NCI-H2029 treated with DMSO at 0.1 percent for 48 hours (cell line): ENCODE results near the gene TRAF3IP3.
A peak's percentile ranks its signal among the peaks of the same experiment; 100 is the strongest.

ENCODE experiments used
- DNase-seq: peaks from one replicate; lab custom pipeline; 2025; lab: John Stamatoyannopoulos, UW

Gene TRAF3IP3

DNA sequence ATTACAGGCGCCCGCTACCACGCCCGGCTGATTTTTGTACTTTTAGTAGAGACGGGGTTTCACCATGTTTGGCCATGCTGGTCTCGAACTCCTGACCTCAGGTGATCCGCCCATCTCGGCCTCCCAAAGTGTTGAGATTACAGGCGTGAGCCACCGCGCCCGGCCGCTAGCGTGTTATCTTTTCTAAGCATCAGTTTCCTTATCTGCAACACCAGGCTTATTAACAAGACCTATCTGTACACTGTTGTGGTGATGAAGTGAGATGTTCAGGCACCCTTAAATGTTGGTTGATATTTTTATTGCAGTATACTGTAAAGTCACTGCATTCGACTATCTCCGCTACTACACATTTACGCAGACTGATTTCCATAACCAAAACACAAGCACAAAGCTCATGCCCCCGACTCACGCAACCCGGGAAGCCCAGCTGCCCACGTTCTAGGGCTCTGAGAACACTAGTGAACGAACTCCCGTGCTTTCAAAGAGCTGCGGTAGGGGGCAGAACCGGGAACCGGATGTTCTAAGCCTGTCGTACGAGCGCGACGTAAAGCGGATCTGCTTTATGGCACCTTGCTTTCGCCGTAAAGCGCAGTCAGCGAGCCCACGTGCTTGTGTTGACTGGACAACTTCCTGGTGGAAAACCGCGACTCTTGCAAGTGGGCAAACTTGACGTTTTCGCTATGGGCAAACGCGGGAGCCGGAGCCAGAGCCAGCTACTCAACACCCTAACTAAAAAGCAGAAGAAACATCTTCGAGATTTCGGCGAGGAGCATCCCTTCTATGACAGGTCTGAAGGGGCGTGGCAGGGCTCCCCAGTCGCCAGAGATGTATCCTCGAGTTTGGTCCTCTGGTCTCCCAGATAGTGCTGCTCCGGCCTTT lies 71.8 kb downstream of the TRAF3IP3 start, which contains the start of gene UTP25:
Gene UTP25, plus strand, starts transcription at position 589 of the 879 bp plus-strand sequence. Its CDS starts 92 bp downstream, at position 681.
- DNase-seq: peak; percentile 82

DNA sequence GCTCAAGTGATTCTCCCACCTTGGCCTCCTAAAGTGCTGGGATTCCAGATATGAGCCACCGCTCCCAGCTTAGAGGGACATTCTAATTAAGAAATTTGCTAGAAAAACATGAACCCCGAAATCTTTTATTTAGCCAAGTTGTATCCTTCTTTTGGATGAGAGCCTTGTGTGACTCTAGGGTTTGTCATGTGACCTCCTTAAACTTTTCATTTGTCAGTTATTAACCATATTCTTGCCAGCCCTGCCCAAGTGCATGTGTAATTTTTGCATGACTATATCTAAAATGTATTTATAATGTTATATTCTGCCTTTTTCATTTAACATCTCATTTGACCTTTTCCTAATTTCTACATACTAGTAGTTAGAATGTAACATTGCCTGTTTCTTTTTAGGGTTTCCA lies 73.9 kb downstream of the TRAF3IP3 start:
- DNase-seq: no peak

DNA sequence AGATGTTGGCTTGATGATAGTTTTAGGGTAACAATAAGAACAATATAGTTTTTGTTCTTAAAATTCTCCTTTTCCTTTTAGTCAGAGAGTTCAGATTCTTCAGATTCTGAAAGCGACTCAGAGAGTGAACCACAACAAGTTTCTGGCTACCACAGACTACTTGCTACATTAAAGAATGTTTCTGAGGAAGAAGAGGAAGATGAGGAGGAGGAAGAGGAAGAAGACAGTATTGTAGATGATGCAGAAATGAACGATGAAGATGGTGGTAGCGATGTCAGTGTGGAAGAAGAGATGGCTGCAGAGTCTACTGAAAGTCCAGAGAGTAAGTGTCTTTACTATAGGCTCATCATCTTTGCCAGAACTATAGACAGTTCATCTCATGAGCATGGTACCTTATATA lies 74.9 kb downstream of the TRAF3IP3 start:
- DNase-seq: no peak

DNA sequence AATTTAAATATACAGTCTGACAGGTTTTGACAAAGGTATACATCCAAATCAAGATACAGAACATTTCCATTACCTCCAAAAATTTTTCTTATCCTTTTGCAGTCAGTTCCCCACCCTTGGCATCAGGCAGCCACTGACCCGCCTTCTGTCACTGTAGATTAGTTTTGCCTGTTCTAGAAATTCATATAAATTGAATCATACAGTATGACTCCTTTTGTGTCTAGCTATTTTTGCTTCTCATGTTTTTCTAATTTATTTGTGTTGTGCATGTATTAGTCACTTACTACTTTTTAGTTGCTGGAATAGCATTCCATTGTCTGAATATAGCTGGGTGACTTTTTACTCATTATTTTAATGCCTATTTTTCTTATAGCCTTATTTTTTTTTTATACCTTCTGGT lies 75.8 kb downstream of the TRAF3IP3 start:
- no peak for DNase-seq
